ENCODE results near the gene SEZ6.

Gene SEZ6

GRCh38 chr17:29005936-29006511 is at the start of gene SEZ6:
TSS of gene SEZ6 (minus strand) at chr17:29006033. CDS start at chr17:29005869, 164 bp downstream.
- Histone ChIP-seq H2AFZ (ENCODE audit: low read depth, low read length) (no peak within 1 kb of the TSS), H4K20me1 (ENCODE audit: insufficient read depth, low read length) (no peaks in the 10 kb centered on the region), H3K4me3 (ENCODE audit: low read length) (no peak within 1 kb of the TSS), H3K9me3 (ENCODE audit: insufficient read depth, low read length) (no peaks in the 10 kb centered on the region), H3K4me1 (ENCODE audit: low read length) (no peaks in the 10 kb centered on the region), H3K36me3 (replicated peaks; ENCODE audit: low read depth, low read length) (no peaks in the 10 kb centered on the region), H3K79me2 (ENCODE audit: low read length) (no peaks in the 10 kb centered on the region), H3K9ac (ENCODE audit: low read length) (no peak within 1 kb of the TSS), H3K27ac (ENCODE audit: low read length) (no peak within 1 kb of the TSS), H3K27me3 (ENCODE audit: low read depth, low read length) (peaks cover 8% of the 10 kb centered on the region), H3K4me2 (ENCODE audit: low read length) (no peak within 1 kb of the TSS)
- TF ChIP-seq CTCF (IDR thresholded peaks at IDR 0.05; ENCODE audit: low read depth, low read length) (no peak), EZH2phosphoT487 (IDR thresholded peaks at IDR 0.05; ENCODE audit: low read depth) (no peak)

- TF ChIP-seq CTCF (IDR thresholded peaks at IDR 0.05; ENCODE audit: low read depth, low read length), result no peak
- no peak for TF ChIP-seq EZH2phosphoT487 (IDR thresholded peaks at IDR 0.05; ENCODE audit: low read depth)
- H4K20me1 ChIP-seq (ENCODE audit: insufficient read depth, low read length), result no peaks in the 10 kb centered on the region
- peaks cover 3% of the 10 kb centered on the region; the same call in 1 of the 2 replicates for H3K27me3 ChIP-seq (ENCODE audit: low read depth, low read length)
- no peaks in the 10 kb centered on the region for H3K79me2 ChIP-seq (ENCODE audit: low read length)
- H2AFZ ChIP-seq (ENCODE audit: low read depth, low read length), result no peak overlapping the region
- H3K27ac ChIP-seq (ENCODE audit: low read length), result no peak overlapping the region
- H3K4me1 ChIP-seq (ENCODE audit: low read length), result no peaks in the 10 kb centered on the region
- H3K9me3 ChIP-seq (ENCODE audit: insufficient read depth, low read length), result no peaks in the 10 kb centered on the region
- H3K9ac ChIP-seq (ENCODE audit: low read length), result no peak overlapping the region
- H3K4me3 ChIP-seq (ENCODE audit: low read length), result no peak overlapping the region
- no peaks in the 10 kb centered on the region for H3K36me3 ChIP-seq (replicated peaks; ENCODE audit: low read depth, low read length)
- no peak overlapping the region for H3K4me2 ChIP-seq (ENCODE audit: low read length)
Observed at GRCh38 chr17:29054835-29055234, 49.0 kb upstream of the SEZ6 start.

- Histone ChIP-seq H3K27me3 (ENCODE audit: low read depth, low read length) (peaks cover 10% of the 10 kb centered on the region; the same call in 1 of the 2 replicates), H2AFZ (ENCODE audit: low read depth, low read length) (no peak overlapping the region), H3K79me2 (ENCODE audit: low read length) (no peaks in the 10 kb centered on the region), H3K27ac (ENCODE audit: low read length) (no peak overlapping the region), H3K4me1 (ENCODE audit: low read length) (peaks cover 8% of the 10 kb centered on the region; the same call in 1 of the 2 replicates), H4K20me1 (ENCODE audit: insufficient read depth, low read length) (no peaks in the 10 kb centered on the region), H3K9me3 (ENCODE audit: insufficient read depth, low read length) (no peaks in the 10 kb centered on the region), H3K4me3 (ENCODE audit: low read length) (no peak overlapping the region), H3K9ac (ENCODE audit: low read length) (no peak overlapping the region), H3K4me2 (ENCODE audit: low read length) (no peak overlapping the region), H3K36me3 (replicated peaks; ENCODE audit: low read depth, low read length) (no peaks in the 10 kb centered on the region)
- TF ChIP-seq EZH2phosphoT487 (IDR thresholded peaks at IDR 0.05; ENCODE audit: low read depth), result no peak
Observed at GRCh38 chr17:29051731-29052130, 45.9 kb upstream of the SEZ6 start.

- H3K27ac ChIP-seq (ENCODE audit: low read length), result no peak overlapping the region
- H3K27me3 ChIP-seq (ENCODE audit: low read depth, low read length), result peaks cover 10% of the 10 kb centered on the region; the same call in 1 of the 2 replicates
- peaks cover 8% of the 10 kb centered on the region; the same call in 1 of the 2 replicates for H3K4me1 ChIP-seq (ENCODE audit: low read length)
- no peak for TF ChIP-seq EZH2phosphoT487 (IDR thresholded peaks at IDR 0.05; ENCODE audit: low read depth)
- no peak for TF ChIP-seq CTCF (IDR thresholded peaks at IDR 0.05; ENCODE audit: low read depth, low read length)
- no peak overlapping the region for H3K9ac ChIP-seq (ENCODE audit: low read length)
- H3K4me3 ChIP-seq (ENCODE audit: low read length), result no peak overlapping the region
- H3K9me3 ChIP-seq (ENCODE audit: insufficient read depth, low read length), result no peaks in the 10 kb centered on the region
- H3K4me2 ChIP-seq (ENCODE audit: low read length), result no peak overlapping the region
- H4K20me1 ChIP-seq (ENCODE audit: insufficient read depth, low read length), result no peaks in the 10 kb centered on the region
- H3K79me2 ChIP-seq (ENCODE audit: low read length), result no peaks in the 10 kb centered on the region
- no peak overlapping the region for H2AFZ ChIP-seq (ENCODE audit: low read depth, low read length)
- no peaks in the 10 kb centered on the region for H3K36me3 ChIP-seq (replicated peaks; ENCODE audit: low read depth, low read length)
Observed at GRCh38 chr17:29051194-29051593, 45.4 kb upstream of the SEZ6 start.

Measured in OCI-LY3 (cell line).